HG03196 (cell line): ENCODE data around the gene PEX26.
"Not testable (repeated sequence)": the region's sequence is repeated elsewhere in the genome, so short reads cannot be mapped to it uniquely, and the experiment has no call there.

Experiments used
- ATAC-seq: cut with Tn5 transposase; IDR thresholded peaks from one replicate; pipeline ENCODE4 v1.9.1; 2021; ENCODE audit not compliant: unreplicated experiment

Gene PEX26

DNA sequence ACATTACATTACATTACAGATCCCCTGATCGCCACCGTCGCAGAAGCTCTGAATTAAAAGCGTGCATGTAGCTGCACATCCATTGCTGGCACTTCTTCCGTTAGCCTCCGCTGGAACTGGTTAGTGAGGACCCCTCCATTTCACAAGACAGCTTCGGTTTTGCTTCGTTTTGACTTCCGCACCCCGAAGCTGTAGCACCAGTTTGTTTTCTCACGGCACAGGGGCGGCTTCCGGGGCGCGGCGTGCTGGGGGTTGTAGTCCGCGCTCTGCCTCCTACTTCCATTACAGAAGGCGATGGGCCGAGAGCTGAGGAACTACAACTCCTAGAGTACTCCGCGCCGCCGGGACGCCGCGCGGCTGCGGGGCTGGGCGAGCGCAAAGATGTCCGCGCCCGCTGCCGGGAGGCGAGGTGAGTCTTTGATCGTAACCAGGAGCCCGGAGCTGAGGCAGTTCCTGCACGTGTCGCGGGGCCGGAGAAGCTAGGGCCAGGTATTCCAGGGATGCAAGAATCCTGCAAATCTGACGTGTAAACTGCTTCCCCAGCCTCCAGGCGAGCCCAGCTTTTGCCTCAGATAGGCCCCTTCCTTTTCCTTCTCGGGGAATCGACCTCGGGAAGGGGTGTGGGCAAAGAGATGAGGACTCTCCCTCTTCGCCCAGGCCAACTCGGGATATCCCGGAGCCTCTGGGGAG is at the start of gene PEX26:
Gene PEX26, plus strand, starts transcription at position 352 of the 690 bp plus-strand sequence. CDS start 387 bp downstream, outside the sequence.
- ATAC-seq, result peak; percentile 90

DNA sequence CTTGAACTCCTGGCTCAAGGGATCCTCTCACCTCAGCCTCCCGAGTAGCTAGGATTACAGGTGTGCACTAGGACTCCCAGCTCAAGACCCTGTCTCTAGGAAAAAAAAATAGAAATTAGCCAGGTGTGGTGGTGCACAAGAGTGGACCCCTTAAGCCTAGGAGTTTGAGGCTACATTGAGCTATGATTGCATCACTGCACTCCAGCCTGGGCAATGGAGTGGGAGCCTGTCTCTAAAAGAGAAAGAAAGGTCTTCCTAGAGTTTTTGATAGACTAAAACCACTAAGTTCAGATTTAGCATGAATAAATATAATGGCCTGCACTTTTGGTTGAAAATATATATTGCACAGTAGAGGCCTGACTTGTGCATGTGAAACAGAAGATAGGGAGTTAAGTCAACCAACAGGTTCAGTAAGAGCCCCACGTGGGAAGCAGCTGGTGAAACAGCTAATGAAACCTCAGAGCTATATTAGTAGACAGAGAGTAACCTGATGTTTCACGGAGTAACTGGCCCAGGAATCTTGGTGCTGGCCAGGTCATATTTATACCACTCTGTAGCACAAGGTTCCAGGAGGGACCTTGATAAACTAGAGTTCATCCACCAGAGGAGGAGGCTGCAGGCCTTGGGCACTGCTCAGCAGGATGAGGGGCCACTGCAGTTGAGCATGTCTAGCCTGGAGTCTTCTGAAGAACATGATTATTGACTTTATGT is 48.8 kb upstream of the PEX26 start:
- no peak for ATAC-seq

DNA sequence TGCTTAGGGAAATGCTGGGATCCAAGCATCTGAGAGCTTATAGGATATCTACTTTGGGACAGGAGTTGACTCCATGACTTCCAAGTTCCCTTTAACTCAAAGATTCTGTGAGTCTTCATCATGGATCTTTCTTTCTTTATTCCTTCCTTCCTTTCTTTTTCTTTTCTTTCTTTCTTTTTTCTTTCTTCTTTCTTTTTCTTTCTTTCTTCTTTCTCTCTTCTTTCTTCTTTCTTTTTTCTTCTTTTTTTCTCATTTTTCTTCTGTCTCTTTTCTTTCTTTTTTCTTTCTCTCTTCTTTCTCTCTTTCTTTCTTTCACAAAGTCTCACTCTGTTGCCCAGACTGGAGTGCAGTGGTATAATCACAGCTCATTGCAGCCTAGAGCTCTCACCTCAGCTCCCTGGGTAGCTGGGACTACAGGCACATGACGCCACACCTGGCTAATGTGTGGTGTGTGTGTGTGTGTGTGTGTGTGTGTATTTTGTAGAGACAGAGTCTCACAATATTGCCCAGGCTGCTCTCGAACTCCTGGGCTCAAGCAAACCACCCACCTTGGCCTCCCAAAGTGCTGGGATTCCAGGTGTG is 48.0 kb upstream of the PEX26 start:
- ATAC-seq, result no peak

DNA sequence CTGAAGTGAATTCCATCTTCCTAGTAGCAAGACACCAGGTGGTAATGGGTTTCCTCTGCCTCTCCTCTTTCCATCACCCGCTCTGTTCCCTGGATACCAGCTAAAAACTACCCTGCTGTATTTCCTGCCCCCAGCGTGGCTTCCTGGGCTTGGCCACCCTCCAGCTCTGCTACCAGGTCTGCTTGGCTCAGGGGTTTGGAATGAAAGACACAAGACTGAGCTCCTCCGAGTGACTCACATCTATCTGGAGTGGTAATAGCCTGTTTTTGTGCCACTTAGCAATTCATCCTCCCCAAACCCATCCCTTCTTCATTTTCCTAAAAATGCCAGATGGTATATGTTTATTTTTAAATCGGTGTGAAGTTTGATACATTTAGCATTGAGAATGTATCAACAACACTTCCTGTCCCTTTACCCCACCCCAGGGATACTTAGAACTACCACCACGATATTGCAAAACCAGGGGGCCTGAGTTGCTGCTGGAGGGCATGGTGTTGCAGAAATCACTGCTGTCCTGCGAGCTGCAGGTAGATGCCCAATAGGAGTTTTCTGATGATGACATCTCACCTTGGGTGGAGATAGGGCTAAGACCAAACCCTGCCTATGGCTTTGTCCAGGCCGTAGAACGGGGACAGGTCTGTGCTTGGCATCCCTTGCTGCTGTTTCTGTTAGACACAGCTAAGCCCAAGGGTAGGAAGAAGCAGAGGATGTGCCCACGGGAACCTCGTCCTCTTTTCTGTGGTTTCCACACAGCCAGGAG is 45.9 kb upstream of the PEX26 start:
- ATAC-seq, result no peak

DNA sequence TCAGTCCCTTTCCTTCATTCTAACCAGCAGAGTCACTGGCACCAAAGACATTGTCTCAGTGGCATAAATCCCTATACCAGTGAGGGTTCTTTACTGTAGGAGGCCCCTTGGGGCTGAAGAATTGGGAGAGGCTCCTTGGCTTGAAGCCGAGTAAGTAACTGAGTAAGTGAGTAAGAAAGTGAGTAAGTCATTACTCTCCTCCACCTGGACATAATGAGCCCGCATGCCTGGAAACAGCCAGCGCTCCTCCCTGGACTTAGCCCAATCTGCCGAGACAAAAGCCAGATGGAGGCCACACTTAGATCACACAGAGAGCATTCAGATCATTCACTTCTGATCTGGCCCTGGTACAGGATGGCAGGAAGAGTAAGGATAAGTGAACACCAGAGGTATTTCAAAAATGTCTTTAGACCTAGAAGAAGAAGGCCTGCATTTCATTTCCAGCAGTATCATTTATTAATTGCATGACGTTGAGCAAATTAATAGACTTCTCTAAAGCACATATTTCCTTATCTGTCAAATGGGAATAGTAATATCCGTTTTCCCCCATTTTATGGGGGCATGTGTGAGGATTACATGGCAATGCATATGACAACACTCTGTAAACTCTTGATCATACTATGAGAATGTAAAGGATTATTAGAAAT is 45.2 kb upstream of the PEX26 start:
- ATAC-seq, result no peak

DNA sequence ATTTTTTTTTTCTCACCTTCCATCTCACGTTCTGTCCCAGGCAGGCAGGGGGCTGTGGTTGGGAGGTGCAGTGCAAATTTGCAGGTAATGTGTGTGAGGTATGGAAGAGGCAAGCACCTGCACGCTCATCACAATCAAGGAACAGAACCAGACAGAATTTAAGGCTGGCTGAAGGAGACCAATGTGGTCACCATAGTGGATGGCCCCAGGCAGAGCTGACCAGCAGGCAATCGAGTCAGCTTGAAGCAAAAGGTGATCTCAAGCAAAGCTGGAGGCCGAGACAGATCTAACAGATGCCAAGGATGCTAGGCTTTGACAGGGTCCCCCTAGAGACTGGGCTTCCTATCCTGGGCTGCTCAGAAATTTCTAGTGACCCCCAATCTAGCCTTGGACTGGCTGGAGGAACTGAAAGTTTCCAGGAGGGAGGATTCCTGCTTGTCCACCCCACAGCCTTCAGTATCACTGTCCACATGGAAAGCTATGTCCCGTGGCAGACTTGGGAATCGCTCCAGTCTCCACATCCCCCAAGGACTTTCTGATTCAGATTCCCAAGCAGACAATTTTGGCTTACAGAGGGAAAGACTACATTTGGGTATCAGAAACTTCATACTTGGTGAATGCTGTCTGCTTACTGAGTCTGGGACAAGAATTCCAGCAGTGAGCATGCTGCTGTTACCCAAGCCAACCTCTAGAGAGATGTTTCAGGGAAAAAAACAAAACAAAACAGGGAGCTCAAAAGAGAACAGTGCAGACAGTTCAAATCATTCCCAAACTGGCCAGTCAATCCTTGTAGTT is 44.4 kb upstream of the PEX26 start:
- no peak for ATAC-seq

DNA sequence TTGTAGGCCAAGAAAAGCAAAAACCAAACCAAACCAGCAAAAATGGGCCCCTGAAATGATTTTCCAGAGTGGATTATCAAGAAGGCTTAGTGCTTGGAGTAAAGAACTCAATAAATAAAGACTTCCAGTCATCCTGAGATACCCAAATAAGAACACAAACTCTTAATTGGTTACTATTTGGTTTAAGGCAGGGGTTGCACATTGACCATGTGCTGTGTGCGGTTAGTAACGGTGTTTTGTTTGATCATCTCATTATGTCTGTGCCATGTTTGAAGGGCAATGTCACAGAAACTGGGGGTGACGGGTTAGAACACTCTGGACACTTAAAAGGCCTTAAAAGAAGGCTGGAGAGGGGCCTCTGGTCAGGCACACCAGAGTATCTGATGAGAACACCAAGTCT is 43.7 kb upstream of the PEX26 start:
- ATAC-seq, result no peak

DNA sequence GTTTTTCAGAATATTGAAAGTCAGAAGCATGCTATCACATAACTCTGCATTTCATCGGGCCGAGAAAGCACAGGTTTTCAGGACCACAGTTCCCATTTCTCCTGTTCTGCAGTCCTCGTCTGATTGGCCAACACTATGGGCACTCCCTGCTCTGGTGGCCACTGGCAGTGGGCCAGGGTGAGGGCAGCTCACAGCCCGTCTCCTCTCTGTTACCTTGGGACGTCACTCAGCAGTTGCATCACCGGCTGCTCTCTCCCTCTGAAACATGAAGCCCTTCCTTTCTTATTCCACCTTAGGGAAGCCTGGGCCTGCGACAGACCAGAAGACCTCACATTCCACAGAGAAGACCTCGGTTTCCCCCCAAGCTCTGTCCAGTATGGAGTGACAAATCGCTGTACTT is 42.0 kb upstream of the PEX26 start:
- no peak for ATAC-seq

DNA sequence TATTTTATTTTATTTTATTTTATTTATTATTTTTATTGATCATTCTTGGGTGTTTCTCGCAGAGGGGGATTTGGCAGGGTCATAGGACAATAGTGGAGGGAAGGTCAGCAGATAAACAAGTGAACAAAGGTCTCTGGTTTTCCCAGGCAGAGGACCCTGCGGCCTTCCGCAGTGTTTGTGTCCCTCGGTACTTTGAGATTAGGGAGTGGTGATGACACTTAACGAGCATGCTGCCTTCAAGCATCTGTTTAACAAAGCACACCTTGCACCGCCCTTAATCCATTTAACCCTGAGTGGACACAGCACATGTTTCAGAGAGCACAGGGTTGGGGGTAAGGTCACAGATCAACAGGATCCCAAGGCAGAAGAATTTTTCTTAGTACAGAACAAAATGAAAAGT is 36.9 kb upstream of the PEX26 start:
- ATAC-seq, result not testable (repeated sequence)

DNA sequence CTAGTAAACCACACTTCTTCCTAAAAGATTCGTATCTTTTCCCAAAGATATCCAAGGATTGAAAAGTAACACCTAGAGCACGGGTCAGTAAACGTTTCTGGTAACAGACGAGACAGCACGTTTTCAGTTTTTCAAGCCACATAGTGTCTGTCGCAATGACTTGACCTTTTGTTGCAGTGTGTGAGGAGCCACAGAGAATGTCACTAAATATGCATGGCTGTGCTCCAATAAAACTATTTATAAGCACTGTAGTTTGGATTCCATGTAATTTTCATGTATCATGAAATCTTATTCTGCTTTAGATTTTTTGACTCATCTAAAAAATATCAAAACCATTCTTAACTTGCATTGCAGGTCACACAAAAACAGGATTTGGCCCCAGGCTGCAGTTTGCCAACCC is 35.1 kb upstream of the PEX26 start:
- ATAC-seq, result no peak

DNA sequence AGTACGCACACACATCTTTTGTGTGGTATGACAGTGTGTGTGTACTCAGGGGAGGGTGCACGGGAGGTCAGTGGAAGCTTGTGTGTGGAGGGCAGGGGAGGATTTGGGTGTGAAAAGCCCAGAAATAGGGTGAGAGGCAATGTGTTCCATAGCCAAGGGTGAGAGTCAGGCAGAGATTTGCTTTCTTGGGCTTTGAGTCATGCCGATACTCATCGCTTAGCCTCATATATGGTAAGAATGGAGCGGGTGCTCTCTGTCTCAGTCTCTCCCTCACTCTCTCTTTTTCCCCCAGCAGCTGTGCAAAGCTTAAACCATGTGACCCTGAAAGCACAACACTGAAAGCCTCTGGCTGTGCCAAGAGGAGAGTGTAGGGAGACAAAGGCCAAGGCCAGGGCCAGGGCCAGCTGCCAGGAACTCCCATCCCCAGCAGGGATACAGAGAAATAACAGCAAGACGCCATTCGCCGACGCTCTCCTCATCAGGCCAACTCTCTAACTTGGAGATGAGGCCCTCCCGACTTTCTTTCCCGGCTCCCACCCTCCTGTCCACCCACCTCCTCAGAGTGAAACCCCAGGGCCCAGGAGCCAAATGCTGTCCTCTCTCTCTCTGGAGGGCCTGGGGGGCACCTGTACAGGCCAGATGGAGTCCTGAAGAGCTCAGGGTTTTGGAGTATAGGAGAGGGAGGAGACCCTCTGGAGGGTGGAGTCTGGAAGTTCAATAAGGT is 33.1 kb upstream of the PEX26 start:
- ATAC-seq, result no peak

DNA sequence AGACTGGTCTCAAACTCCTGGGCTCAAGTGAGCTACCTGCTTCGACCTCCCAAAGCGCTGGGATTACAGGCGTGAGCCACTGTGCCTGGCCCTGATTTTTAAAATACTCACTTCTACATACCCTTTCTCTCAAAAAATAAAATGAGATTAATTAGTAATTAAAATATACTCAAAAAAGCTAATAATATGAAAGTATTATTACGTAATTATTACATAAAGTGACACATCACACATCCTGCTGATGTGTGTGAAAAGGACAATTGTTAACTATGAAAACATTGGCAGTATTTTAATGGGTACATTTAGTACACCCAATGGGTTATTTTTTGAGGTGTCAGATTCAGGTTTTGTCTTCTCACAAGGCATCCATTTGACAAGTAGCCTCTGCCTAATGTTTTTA is 32.0 kb upstream of the PEX26 start:
- no peak for ATAC-seq

DNA sequence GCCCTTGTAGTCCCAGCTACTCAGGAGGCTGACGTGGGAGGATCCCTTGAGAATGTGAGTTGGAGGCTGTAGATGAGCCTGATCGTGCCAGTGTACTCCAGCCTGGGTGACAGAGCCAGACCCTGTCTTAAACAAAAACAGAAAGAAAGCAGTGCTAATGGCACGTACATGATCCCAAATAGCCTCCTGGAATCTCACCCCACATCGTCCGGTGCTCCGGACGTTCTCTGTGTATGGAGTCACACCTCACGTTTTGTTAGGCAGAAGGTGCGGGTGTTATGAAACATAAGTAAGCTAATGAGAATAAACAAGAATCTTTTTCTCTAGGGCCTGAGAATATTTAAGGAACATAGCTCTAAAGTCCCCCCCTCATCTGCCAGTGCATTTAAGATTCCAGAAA is 29.7 kb upstream of the PEX26 start:
- no peak for ATAC-seq

DNA sequence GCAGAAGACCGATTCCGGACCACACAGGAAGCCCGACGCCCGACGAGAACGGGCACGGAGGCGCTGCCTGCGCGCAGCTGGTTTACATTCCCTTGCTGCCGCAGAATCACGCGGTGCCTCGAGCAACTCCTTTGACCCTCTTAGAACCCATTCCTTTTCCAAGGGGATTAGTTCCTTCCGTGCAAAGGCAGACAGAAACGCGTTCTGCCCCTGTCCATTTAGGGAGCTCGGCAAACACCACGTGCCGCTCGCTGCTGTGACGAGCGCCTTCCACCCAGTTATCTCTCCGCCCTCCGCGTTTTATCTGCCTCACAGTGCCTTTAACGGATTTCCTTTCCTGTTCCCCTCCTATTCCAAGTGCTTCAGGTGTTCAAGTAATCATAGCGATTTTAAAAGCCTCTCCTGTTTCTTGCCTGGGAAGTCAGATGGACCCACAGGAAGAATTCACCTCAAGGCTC is 29.3 kb upstream of the PEX26 start:
- ATAC-seq, result no peak

DNA sequence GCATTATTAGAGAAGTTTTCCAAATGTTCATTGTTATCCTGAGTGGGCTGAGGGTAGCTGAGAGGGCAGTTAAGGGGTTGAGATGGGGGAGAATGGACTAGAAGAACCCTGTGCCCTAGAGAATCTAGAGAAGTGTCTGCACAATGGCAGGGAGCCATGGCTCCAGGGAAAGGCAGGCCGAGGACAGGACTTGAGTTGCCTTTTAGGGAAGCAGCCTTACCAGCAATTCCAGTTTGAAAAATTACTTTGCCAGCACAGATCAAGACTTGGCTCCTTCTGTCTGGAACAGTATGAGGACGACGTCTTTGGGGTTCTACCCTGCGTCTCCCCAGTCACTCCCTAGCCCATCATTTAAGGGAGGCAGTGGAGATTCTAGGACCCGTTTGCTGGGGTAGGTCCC is 27.7 kb upstream of the PEX26 start:
- no peak for ATAC-seq

DNA sequence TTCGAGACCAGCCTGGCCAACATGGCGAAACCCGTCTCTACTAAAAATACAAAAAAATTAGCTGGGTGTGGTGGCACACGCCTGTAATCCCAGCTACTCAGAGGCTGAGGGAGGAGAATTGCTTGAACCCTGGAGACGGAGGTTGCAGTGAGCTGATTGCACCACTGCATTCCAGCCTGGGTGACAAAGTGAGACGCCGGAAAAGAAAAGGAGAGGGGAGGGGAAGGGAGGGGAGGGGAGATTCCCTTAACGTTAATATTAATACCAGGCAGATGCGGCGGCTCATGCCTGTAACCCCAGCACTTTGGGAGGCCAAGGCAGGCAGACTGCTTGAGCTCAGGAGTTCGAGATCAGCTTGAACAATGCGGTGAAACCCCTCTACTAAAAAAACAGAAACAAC is 26.7 kb upstream of the PEX26 start:
- not testable (repeated sequence) for ATAC-seq

DNA sequence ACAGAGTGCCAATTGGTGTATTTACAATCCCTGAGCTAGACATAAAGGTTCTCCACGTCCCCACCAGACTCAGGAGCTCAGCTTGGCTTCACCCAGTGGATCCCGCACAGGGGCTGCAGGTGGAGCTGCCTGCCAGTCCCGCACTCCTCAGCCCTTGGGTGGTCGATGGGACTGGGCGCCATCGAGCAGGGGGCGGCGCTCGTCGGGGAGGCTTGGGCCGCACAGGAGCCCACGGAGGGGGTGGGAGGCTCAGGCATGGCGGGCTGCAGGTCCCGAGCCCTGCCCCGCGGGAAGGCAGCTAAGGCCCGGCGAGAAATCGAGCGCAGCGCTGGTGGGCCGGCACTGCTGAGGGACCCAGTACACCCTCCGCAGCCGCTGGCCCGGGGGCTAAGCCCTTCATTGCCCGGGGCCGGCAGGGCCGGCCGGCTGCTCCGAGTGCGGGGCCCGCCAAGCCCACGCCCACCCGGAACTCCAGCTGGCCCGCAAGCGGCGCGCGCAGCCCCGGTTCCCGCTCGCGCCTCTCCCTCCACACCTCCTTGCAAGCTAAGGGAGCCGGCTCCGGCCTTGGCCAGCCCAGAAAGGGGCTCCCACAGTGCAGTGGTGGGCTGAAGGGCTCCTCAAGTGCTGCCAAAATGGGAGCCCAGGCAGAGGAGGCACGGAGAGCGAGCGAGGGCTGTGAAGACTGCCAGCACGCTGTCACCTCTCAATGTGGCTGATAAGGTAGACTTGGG is 24.4 kb upstream of the PEX26 start:
- ATAC-seq, result not testable (repeated sequence)

DNA sequence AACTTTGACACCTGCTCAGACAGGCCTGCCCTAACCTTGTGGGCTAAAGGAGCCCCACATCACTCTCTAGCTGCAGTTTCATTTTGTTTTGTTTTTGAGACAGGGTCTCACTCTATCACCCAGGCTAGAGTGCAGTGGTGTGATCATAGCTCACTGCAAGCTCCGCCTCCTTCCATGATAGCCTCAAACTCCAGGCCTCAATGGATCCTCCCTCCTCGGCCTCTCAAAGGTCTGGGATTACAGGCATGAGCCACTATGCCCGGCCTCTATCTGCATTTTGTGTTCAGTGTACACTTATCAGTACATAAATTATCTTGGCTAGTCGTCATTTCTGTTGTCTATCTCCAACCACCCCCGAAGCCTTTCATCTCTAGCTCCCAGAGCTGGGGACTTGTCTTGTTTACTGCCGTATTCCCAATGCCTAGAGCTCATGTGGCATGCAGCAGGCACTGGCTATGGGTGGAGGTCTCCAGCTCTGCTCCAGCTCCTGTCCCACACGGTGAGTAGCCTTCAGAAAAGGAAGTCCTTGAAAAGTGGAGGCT is 22.1 kb upstream of the PEX26 start:
- ATAC-seq, result no peak
